Measurements from ENCODE around the gene MMS22L. TPM values are rescaled to one million over a fixed set of nuclear protein-coding genes. Genes with fewer than 3 reads are reported as not detected.

Gene MMS22L
- polyA plus RNA-seq, 4 donors: 0.54 to 13.3 (median 2.6) TPM

GRCh38 chr6:97120511-97120910, 162.5 kb downstream of the MMS22L start:
- Histone ChIP-seq H3K4me1 (ENCODE audit: control insufficient read depth in 3 of 3, insufficient read depth in 2 of 3, low read depth in 1 of 3, low read length in 2 of 3) (no peaks in the 10 kb centered on the region), H3K4me3 (ENCODE audit: low read depth in 1 of 3, low read length in 3 of 3) (no peak overlapping the region), H3K27ac (ENCODE audit: low read depth in 1 of 3, low read length in 2 of 3) (no peak overlapping the region), H3K27me3 (ENCODE audit: control insufficient read depth in 3 of 3, insufficient read depth in 3 of 3, low read length in 3 of 3) (peaks cover 0 to 7% (median 0%) of the 10 kb centered on the region in 3 donors), H3K9me3 (ENCODE audit: control insufficient read depth in 2 of 2, insufficient read depth in 1 of 2, low read depth in 1 of 2, low read length in 1 of 2) (peaks cover 0 to 4% of the 10 kb centered on the region in 2 donors), H3K36me3 (ENCODE audit: control insufficient read depth in 3 of 3, insufficient read depth in 2 of 3, low read depth in 1 of 3, low read length in 3 of 3) (no peaks in the 10 kb centered on the region)
- 91 to 100% (median 96%) methylated on average over 2 of the region's 2 CpGs for WGBS, 3 donors
- no peak for DNase-seq
- no peak for FAIRE-seq

GRCh38 chr6:97114645-97115044, 168.4 kb downstream of the MMS22L start:
- H3K4me3 ChIP-seq (ENCODE audit: low read depth in 1 of 3, low read length in 3 of 3): no peak overlapping the region
- FAIRE-seq (no peak), DNase-seq (no peak)
- peaks cover 0 to 2% (median 0%) of the 10 kb centered on the region in 3 donors for H3K27me3 ChIP-seq (ENCODE audit: control insufficient read depth in 3 of 3, insufficient read depth in 3 of 3, low read length in 3 of 3)
- H3K9me3 ChIP-seq (ENCODE audit: control insufficient read depth in 2 of 2, insufficient read depth in 1 of 2, low read depth in 1 of 2, low read length in 1 of 2): peaks cover 0 to 10% of the 10 kb centered on the region in 2 donors
- H3K36me3 ChIP-seq (ENCODE audit: control insufficient read depth in 3 of 3, insufficient read depth in 2 of 3, low read depth in 1 of 3, low read length in 3 of 3): no peaks in the 10 kb centered on the region
- H3K4me1 ChIP-seq (ENCODE audit: control insufficient read depth in 3 of 3, insufficient read depth in 2 of 3, low read depth in 1 of 3, low read length in 2 of 3): no peaks in the 10 kb centered on the region
- no peak overlapping the region for H3K27ac ChIP-seq (ENCODE audit: low read depth in 1 of 3, low read length in 2 of 3)

GRCh38 chr6:97113170-97113569, 169.8 kb downstream of the MMS22L start:
- H3K4me1 ChIP-seq (ENCODE audit: control insufficient read depth in 3 of 3, insufficient read depth in 2 of 3, low read depth in 1 of 3, low read length in 2 of 3): no peaks in the 10 kb centered on the region
- H3K27ac ChIP-seq (ENCODE audit: low read depth in 1 of 3, low read length in 2 of 3): no peak overlapping the region
- FAIRE-seq (no peak), DNase-seq (no peak)
- no peak overlapping the region for H3K4me3 ChIP-seq (ENCODE audit: low read depth in 1 of 3, low read length in 3 of 3)
- H3K36me3 ChIP-seq (ENCODE audit: control insufficient read depth in 3 of 3, insufficient read depth in 2 of 3, low read depth in 1 of 3, low read length in 3 of 3): no peaks in the 10 kb centered on the region
- H3K9me3 ChIP-seq (ENCODE audit: control insufficient read depth in 2 of 2, insufficient read depth in 1 of 2, low read depth in 1 of 2, low read length in 1 of 2): peaks cover 0 to 10% of the 10 kb centered on the region in 2 donors
- H3K27me3 ChIP-seq (ENCODE audit: control insufficient read depth in 3 of 3, insufficient read depth in 3 of 3, low read length in 3 of 3): no peaks in the 10 kb centered on the region
- 67 to 77% (median 71%) methylated on average over 1 of the region's 1 CpG for WGBS, 3 donors

GRCh38 chr6:97111243-97111642, 171.8 kb downstream of the MMS22L start:
- Histone ChIP-seq H3K36me3 (ENCODE audit: control insufficient read depth in 3 of 3, insufficient read depth in 2 of 3, low read depth in 1 of 3, low read length in 3 of 3) (no peaks in the 10 kb centered on the region), H3K27me3 (ENCODE audit: control insufficient read depth in 3 of 3, insufficient read depth in 3 of 3, low read length in 3 of 3) (no peaks in the 10 kb centered on the region), H3K4me1 (ENCODE audit: control insufficient read depth in 3 of 3, insufficient read depth in 2 of 3, low read depth in 1 of 3, low read length in 2 of 3) (no peaks in the 10 kb centered on the region), H3K27ac (ENCODE audit: low read depth in 1 of 3, low read length in 2 of 3) (no peak overlapping the region), H3K9me3 (ENCODE audit: control insufficient read depth in 2 of 2, insufficient read depth in 1 of 2, low read depth in 1 of 2, low read length in 1 of 2) (peaks cover 0 to 10% of the 10 kb centered on the region in 2 donors), H3K4me3 (ENCODE audit: low read depth in 1 of 3, low read length in 3 of 3) (no peak overlapping the region)
- FAIRE-seq (no peak), DNase-seq (no peak)
- WGBS, 3 donors: 93 to 96% (median 96%) methylated on average over 8 of the region's 8 CpGs

GRCh38 chr6:97110626-97111025, 172.4 kb downstream of the MMS22L start:
- no peaks in the 10 kb centered on the region for H3K36me3 ChIP-seq (ENCODE audit: control insufficient read depth in 3 of 3, insufficient read depth in 2 of 3, low read depth in 1 of 3, low read length in 3 of 3)
- H3K4me1 ChIP-seq (ENCODE audit: control insufficient read depth in 3 of 3, insufficient read depth in 2 of 3, low read depth in 1 of 3, low read length in 2 of 3): no peaks in the 10 kb centered on the region
- FAIRE-seq (no peak), DNase-seq (no peak)
- 62 to 89% (median 75%) methylated on average over 6 of the region's 6 CpGs for WGBS, 3 donors
- no peak overlapping the region for H3K4me3 ChIP-seq (ENCODE audit: low read depth in 1 of 3, low read length in 3 of 3)
- H3K27me3 ChIP-seq (ENCODE audit: control insufficient read depth in 3 of 3, insufficient read depth in 3 of 3, low read length in 3 of 3): no peaks in the 10 kb centered on the region
- H3K27ac ChIP-seq (ENCODE audit: low read depth in 1 of 3, low read length in 2 of 3): no peak overlapping the region
- H3K9me3 ChIP-seq (ENCODE audit: control insufficient read depth in 2 of 2, insufficient read depth in 1 of 2, low read depth in 1 of 2, low read length in 1 of 2): peaks cover 0 to 10% of the 10 kb centered on the region in 2 donors

- 72 to 79% (median 73%) methylated on average over 5 of the region's 5 CpGs for WGBS, 3 donors
- no peaks in the 10 kb centered on the region for H3K27me3 ChIP-seq (ENCODE audit: control insufficient read depth in 3 of 3, insufficient read depth in 3 of 3, low read length in 3 of 3)
- no peaks in the 10 kb centered on the region for H3K4me1 ChIP-seq (ENCODE audit: control insufficient read depth in 3 of 3, insufficient read depth in 2 of 3, low read depth in 1 of 3, low read length in 2 of 3)
- H3K9me3 ChIP-seq (ENCODE audit: control insufficient read depth in 2 of 2, insufficient read depth in 1 of 2, low read depth in 1 of 2, low read length in 1 of 2): peaks cover 0 to 10% of the 10 kb centered on the region in 2 donors
- FAIRE-seq: no peak
- H3K4me3 ChIP-seq (ENCODE audit: low read depth in 1 of 3, low read length in 3 of 3): no peak overlapping the region
- H3K36me3 ChIP-seq (ENCODE audit: control insufficient read depth in 3 of 3, insufficient read depth in 2 of 3, low read depth in 1 of 3, low read length in 3 of 3): no peaks in the 10 kb centered on the region
- H3K27ac ChIP-seq (ENCODE audit: low read depth in 1 of 3, low read length in 2 of 3): no peak overlapping the region
- DNase-seq: no peak
These were observed 172.9 kb downstream of the MMS22L start for GRCh38 chr6:97110149-97110548.

- H3K9me3 ChIP-seq (ENCODE audit: control insufficient read depth in 2 of 2, insufficient read depth in 1 of 2, low read depth in 1 of 2, low read length in 1 of 2): peaks cover 0 to 10% of the 10 kb centered on the region in 2 donors
These were observed 173.6 kb downstream of the MMS22L start for GRCh38 chr6:97109444-97109843.

GRCh38 chr6:97102145-97102790, 180.7 kb downstream of the MMS22L start:
- 85 to 89% (median 88%) methylated on average over 1 of the region's 1 CpG for WGBS, 3 donors
- H3K9me3 ChIP-seq (ENCODE audit: control insufficient read depth in 2 of 2, insufficient read depth in 1 of 2, low read depth in 1 of 2, low read length in 1 of 2): no peaks in the 10 kb centered on the region

More at GRCh38 chr6:97109444-97109843, 173.6 kb downstream of the MMS22L start:
- no peak for FAIRE-seq
- H3K36me3 ChIP-seq (ENCODE audit: control insufficient read depth in 3 of 3, insufficient read depth in 2 of 3, low read depth in 1 of 3, low read length in 3 of 3): no peaks in the 10 kb centered on the region
- no peak overlapping the region for H3K4me3 ChIP-seq (ENCODE audit: low read depth in 1 of 3, low read length in 3 of 3)
- whole genome bisulfite sequencing, 3 donors: 75 to 90% (median 77%) methylated on average over 4 of the region's 4 CpGs
- no peaks in the 10 kb centered on the region for H3K27me3 ChIP-seq (ENCODE audit: control insufficient read depth in 3 of 3, insufficient read depth in 3 of 3, low read length in 3 of 3)
- H3K4me1 ChIP-seq (ENCODE audit: control insufficient read depth in 3 of 3, insufficient read depth in 2 of 3, low read depth in 1 of 3, low read length in 2 of 3): no peaks in the 10 kb centered on the region
- no peak for DNase-seq
- H3K27ac ChIP-seq (ENCODE audit: low read depth in 1 of 3, low read length in 2 of 3): no peak overlapping the region

GRCh38 chr6:97100696-97101095, 182.3 kb downstream of the MMS22L start:
- Histone ChIP-seq H3K27me3 (ENCODE audit: control insufficient read depth in 3 of 3, insufficient read depth in 3 of 3, low read length in 3 of 3) (no peaks in the 10 kb centered on the region), H3K4me3 (ENCODE audit: low read depth in 1 of 3, low read length in 3 of 3) (no peak overlapping the region), H3K27ac (ENCODE audit: low read depth in 1 of 3, low read length in 2 of 3) (no peak overlapping the region), H3K9me3 (ENCODE audit: control insufficient read depth in 2 of 2, insufficient read depth in 1 of 2, low read depth in 1 of 2, low read length in 1 of 2) (no peaks in the 10 kb centered on the region), H3K4me1 (ENCODE audit: control insufficient read depth in 3 of 3, insufficient read depth in 2 of 3, low read depth in 1 of 3, low read length in 2 of 3) (no peaks in the 10 kb centered on the region), H3K36me3 (ENCODE audit: control insufficient read depth in 3 of 3, insufficient read depth in 2 of 3, low read depth in 1 of 3, low read length in 3 of 3) (no peaks in the 10 kb centered on the region)
- FAIRE-seq: no peak
- no peak for DNase-seq
- 79 to 87% (median 83%) methylated on average over 3 of the region's 3 CpGs for WGBS, 3 donors

More at GRCh38 chr6:97102145-97102790, 180.7 kb downstream of the MMS22L start:
- H3K4me3 ChIP-seq (ENCODE audit: low read depth in 1 of 3, low read length in 3 of 3): no peak overlapping the region
- DNase-seq (no peak), FAIRE-seq (no peak)
- no peaks in the 10 kb centered on the region for H3K36me3 ChIP-seq (ENCODE audit: control insufficient read depth in 3 of 3, insufficient read depth in 2 of 3, low read depth in 1 of 3, low read length in 3 of 3)
- H3K27ac ChIP-seq (ENCODE audit: low read depth in 1 of 3, low read length in 2 of 3): no peak overlapping the region
- no peaks in the 10 kb centered on the region for H3K4me1 ChIP-seq (ENCODE audit: control insufficient read depth in 3 of 3, insufficient read depth in 2 of 3, low read depth in 1 of 3, low read length in 2 of 3)
- H3K27me3 ChIP-seq (ENCODE audit: control insufficient read depth in 3 of 3, insufficient read depth in 3 of 3, low read length in 3 of 3): no peaks in the 10 kb centered on the region
